BLaER1 (cell line): ENCODE measurements around the gene OOSP4B.
"Not testable (repeated sequence)": the region's sequence is repeated elsewhere in the genome, so short reads cannot be mapped to it uniquely, and the experiment has no call there.

Experiments used
- H3K27ac ChIP-seq: shearing (Covaris generic); formaldehyde crosslinking; 2 replicates; pipeline ENCODE4 v1.8.1; 2022
- H3K27me3 ChIP-seq: shearing (Covaris generic); formaldehyde crosslinking; 2 replicates; pipeline ENCODE4 v1.8.1; 2022
- H3K36me3 ChIP-seq: shearing (Covaris generic); formaldehyde crosslinking; 2 replicates; pipeline ENCODE4 v1.8.1; 2022
- H3K4me1 ChIP-seq: shearing (Covaris generic); formaldehyde crosslinking; 2 replicates; pipeline ENCODE4 v1.8.1; 2022
- H3K4me2 ChIP-seq: shearing (Covaris generic); formaldehyde crosslinking; 2 replicates; pipeline ENCODE4 v1.8.1; 2022
- H3K4me3 ChIP-seq: shearing (Covaris generic); formaldehyde crosslinking; 2 replicates; pipeline ENCODE4 v1.8.1; 2022
- H3K9ac ChIP-seq: shearing (Covaris generic); formaldehyde crosslinking; 2 replicates; pipeline ENCODE4 v1.8.1; 2022
- H3K9me3 ChIP-seq: shearing (Covaris generic); formaldehyde crosslinking; 2 replicates; pipeline ENCODE4 v1.8.1; 2022
- H4K20me1 ChIP-seq: shearing (Covaris generic); formaldehyde crosslinking; 2 replicates; pipeline ENCODE4 v1.8.1; 2022
- Cebpa-rat ChIP-seq: shearing (Covaris generic); IDR thresholded peaks from 2 replicates; pipeline ENCODE4 v1.8.1; 2022

The OOSP4B gene

DNA sequence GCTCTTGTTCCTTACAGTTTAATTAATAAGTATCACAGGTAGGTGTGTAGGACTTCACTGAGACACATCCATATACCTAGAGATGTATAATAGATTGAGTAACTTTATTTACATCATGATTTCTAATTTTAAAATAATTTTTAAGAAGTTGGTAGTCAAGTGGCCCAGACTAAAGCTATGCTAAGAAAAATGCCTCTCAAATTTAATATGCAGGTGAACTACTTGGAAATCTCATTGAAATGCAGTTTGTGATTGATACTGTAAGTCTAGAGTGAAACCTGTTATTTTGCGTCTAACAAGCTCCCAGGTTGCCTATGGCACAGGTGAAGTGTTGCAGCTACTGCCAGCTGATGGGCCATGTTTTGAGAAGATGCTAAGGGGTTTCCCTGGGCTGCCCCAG lies at the start of gene OOSP4B:
Gene OOSP4B, plus strand, starts transcription at position 301 of the 400 bp plus-strand sequence.
- Histone ChIP-seq H3K27me3 (no peaks in the 10 kb centered on the region), H3K4me1 (no peaks in the 10 kb centered on the region), H3K4me2 (no peak within 1 kb of the TSS), H4K20me1 (no peaks in the 10 kb centered on the region), H3K9me3 (peaks cover 7% of the 10 kb centered on the region), H3K27ac (no peak within 1 kb of the TSS), H3K4me3 (no peak within 1 kb of the TSS), H3K9ac (no peak within 1 kb of the TSS), H3K36me3 (no peaks in the 10 kb centered on the region)
- TF ChIP-seq Cebpa-rat, result no peak

DNA sequence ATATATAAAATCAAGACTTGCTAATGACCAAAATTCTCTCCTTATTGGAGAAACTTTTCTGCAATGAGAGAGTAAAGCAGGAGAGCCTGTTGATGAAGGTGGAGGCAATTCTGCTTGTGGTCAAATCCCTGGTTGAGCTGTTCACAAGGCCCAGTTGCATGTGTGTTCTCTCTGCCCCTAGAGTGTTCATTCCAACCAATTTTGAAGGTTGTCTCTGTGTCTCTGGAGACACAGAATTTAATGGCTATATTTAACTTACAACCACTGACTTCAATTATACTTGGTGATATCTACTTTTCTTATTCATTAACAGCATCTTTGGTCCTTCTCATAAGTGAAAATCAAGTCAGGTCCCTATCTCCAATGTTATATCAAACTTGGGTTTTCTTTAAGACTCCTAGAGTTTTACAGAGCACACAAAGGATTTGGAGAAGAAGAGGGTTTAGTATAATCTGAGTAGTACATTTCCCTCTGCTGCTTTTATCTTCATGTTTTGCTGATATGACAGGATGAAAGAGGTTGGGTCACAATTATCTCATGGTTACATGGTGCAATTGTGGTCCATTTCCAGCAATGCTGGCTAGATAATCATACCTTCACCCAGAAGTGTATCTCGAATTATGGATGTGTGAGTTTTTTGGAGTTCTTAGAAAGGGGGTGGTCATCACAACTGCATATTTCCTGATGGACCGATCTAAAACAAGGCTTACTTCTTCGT lies 49.1 kb upstream of the OOSP4B start:
- TF ChIP-seq Cebpa-rat, result no peak
- no peaks in the 10 kb centered on the region for H3K27me3 ChIP-seq
- no peaks in the 10 kb centered on the region for H3K9me3 ChIP-seq
- H3K9ac ChIP-seq, result no peak overlapping the region
- no peak overlapping the region for H3K4me3 ChIP-seq
- no peaks in the 10 kb centered on the region for H3K36me3 ChIP-seq
- H3K27ac ChIP-seq, result no peak overlapping the region
- H4K20me1 ChIP-seq, result no peaks in the 10 kb centered on the region
- H3K4me2 ChIP-seq, result no peak overlapping the region
- H3K4me1 ChIP-seq, result no peaks in the 10 kb centered on the region

DNA sequence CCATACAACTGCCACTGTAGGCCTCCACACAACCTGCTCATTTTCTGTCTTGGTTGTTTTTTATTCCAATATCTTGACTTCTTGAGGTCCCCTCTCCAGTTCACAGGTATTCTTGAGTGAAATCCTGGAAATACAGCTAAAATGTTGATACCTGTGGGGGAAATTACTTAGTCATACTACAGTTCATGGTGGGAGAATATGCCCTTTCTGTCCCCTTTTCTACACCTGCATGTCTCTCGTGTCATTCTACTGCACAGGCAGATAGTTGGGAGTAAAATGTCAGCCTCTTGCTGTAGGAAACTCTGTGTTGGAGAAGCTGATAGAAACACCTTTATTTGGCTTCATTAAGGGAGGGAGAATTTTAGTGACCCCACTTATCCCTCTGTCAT lies 48.6 kb upstream of the OOSP4B start:
- H3K27ac ChIP-seq, result no peak overlapping the region
- H3K4me2 ChIP-seq, result no peak overlapping the region
- no peak overlapping the region for H3K9ac ChIP-seq
- no peaks in the 10 kb centered on the region for H3K36me3 ChIP-seq
- no peak for TF ChIP-seq Cebpa-rat
- H3K4me1 ChIP-seq, result no peaks in the 10 kb centered on the region
- no peak overlapping the region for H3K4me3 ChIP-seq
- H3K9me3 ChIP-seq, result no peaks in the 10 kb centered on the region
- H4K20me1 ChIP-seq, result no peaks in the 10 kb centered on the region
- H3K27me3 ChIP-seq, result no peaks in the 10 kb centered on the region

DNA sequence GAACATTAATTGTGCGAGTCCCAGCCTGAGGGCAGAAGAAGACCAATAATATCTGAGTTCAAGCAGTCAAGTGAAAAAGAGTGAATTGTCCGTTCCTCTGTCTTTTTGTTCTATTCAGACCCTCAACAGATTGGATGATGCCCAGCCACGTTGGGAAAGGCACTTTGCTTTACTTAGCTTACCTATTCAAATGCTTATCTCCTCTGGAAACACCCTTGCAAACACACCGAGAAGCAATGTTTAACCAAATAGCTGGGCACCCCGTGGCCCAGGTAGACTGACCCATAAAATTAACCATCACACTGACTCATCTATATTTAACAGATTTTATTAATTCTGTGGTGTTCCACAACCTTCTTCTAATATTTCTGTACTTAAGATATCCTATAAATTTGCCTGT lies 43.9 kb upstream of the OOSP4B start:
- no peak overlapping the region for H3K4me2 ChIP-seq
- no peaks in the 10 kb centered on the region for H3K9me3 ChIP-seq
- H3K27me3 ChIP-seq, result no peaks in the 10 kb centered on the region
- H3K4me3 ChIP-seq, result no peak overlapping the region
- no peaks in the 10 kb centered on the region for H3K36me3 ChIP-seq
- no peak overlapping the region for H3K27ac ChIP-seq
- no peak for TF ChIP-seq Cebpa-rat
- H3K4me1 ChIP-seq, result no peaks in the 10 kb centered on the region
- no peak overlapping the region for H3K9ac ChIP-seq
- H4K20me1 ChIP-seq, result no peaks in the 10 kb centered on the region

DNA sequence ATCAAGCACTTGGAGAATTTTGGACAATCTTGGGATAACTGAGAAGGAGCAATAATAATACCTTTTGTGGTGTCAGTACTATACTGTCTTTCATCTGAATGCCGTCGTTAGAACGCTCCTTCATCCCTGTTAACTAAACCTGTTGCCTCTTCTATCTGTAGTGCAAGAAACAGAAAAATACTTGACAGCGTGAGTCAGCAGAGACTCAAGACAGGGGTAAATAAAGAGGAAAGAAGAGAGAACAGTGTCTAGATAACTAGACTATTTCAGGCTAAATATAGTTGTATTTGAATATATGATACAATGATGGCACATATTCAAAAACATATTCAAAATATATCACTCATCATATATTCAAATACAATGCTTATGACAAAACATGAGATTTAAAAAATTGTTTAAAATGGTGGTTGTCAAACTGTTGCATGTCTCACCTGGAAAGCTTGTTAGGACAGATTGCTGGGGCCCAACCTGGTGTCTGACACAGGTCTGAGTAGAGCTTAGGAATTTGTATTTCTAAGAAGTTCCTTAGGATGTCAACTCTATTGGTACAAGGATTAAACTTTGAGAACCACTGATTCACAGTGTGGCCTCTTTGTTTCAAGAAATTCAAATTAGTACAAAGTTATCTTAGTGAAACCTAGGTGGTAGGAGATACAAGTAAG lies 35.7 kb upstream of the OOSP4B start:
- H3K4me1 ChIP-seq, result no peaks in the 10 kb centered on the region
- no peak overlapping the region for H3K9ac ChIP-seq
- H3K4me2 ChIP-seq, result no peak overlapping the region
- no peaks in the 10 kb centered on the region for H3K9me3 ChIP-seq
- H3K27ac ChIP-seq, result no peak overlapping the region
- no peak overlapping the region for H3K4me3 ChIP-seq
- H4K20me1 ChIP-seq, result no peaks in the 10 kb centered on the region
- no peaks in the 10 kb centered on the region for H3K36me3 ChIP-seq
- H3K27me3 ChIP-seq, result no peaks in the 10 kb centered on the region
- TF ChIP-seq Cebpa-rat, result no peak

DNA sequence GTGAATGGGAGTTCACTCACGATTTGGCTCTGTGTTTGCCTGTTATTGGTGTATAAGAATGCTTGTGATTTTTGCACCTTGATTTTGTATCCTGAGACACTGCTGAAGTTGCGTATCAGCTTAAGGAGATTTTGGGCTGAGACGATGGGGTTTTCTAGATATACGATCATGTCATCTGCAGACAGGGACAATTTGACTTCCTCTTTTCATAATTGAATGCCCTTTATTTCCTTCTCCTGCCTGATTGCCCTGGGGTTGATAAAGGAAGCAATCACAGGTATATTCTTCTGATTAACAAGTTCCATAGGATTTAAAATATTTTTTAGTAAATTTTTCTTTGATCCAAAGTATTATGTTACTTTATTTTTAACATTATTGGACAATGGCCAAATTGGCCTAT lies 34.9 kb upstream of the OOSP4B start:
- H3K9ac ChIP-seq, H3K4me2 ChIP-seq: not testable (repeated sequence)

DNA sequence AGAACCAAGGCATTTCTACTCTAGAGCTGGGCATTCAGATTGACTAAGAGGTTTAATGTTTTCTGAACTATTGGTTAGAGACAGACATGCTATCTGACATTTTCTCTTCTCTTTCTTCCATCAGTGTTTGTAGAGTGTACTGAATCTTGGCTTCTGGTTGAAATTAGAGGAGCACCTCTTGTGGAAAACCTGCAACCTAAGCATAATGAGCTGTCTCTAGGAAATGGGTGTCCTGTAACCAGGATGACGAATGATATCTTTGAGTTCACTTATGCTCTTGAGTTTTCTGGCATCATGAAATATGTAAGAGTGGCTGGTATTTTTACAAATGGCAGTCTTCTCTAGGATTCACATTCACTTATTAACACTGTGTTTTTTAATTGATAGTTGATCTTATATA lies 33.8 kb upstream of the OOSP4B start:
- TF ChIP-seq Cebpa-rat, result no peak
- Histone ChIP-seq H3K9me3 (no peaks in the 10 kb centered on the region), H3K4me1 (no peaks in the 10 kb centered on the region), H3K4me2 (no peak overlapping the region), H3K27me3 (no peaks in the 10 kb centered on the region), H3K27ac (no peak overlapping the region), H3K9ac (no peak overlapping the region), H3K4me3 (no peak overlapping the region), H3K36me3 (no peaks in the 10 kb centered on the region), H4K20me1 (no peaks in the 10 kb centered on the region)

More for the DNA sequence above, 34.9 kb upstream of the OOSP4B start:
- not testable (repeated sequence) for H3K4me1 ChIP-seq, H3K27me3 ChIP-seq, H3K27ac ChIP-seq, H4K20me1 ChIP-seq, H3K9me3 ChIP-seq, H3K36me3 ChIP-seq, H3K4me3 ChIP-seq

DNA sequence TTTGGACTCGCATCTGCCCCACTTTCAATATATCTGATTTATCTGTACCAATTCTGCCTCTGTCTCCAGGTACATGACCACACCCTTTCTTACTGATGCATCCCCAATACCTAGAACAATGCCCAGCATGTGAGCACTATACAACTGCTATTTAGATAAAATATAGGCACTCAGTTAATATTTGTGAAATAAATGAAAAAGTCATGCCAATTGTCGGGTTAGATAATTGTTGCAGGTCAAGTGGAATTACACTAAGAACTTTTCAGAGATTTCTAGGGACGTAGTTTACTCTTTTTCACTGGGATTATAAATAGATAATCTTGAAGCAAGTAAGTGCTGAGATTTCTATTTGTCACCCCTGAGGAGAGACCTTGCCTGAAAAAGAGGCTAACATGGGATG lies 32.6 kb upstream of the OOSP4B start:
- Histone ChIP-seq H3K27me3 (no peaks in the 10 kb centered on the region), H3K4me1 (no peaks in the 10 kb centered on the region), H3K27ac (no peak overlapping the region), H4K20me1 (no peaks in the 10 kb centered on the region), H3K4me2 (no peak overlapping the region), H3K9me3 (no peaks in the 10 kb centered on the region), H3K36me3 (no peaks in the 10 kb centered on the region), H3K9ac (no peak overlapping the region), H3K4me3 (no peak overlapping the region)
- no peak for TF ChIP-seq Cebpa-rat

DNA sequence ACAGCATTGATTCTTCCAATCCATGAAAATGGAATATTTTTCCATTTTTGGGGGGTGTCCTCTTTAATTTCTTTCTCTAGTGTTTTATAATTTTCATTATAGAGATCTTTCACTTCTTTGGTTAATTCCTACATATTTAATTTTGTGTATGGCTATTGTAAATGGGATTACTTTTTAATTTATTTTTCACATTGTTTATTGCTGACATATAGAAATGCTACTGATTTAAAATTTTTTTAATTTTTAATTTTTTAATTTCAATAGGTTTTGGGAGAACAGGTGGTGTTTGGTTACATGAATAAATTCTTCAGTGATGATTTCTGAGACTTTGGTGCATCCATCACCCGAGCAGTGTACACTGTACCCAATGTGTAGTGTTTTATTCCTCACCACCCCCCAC lies 26.6 kb upstream of the OOSP4B start:
- no peak overlapping the region for H3K4me2 ChIP-seq
- no peaks in the 10 kb centered on the region for H3K27me3 ChIP-seq
- H3K27ac ChIP-seq, result no peak overlapping the region
- no peak for TF ChIP-seq Cebpa-rat
- H4K20me1 ChIP-seq, result no peaks in the 10 kb centered on the region
- no peak overlapping the region for H3K9ac ChIP-seq
- H3K4me3 ChIP-seq, result no peak overlapping the region
- H3K4me1 ChIP-seq, result peaks cover 4% of the 10 kb centered on the region; the same call in 1 of the 2 replicates
- peaks cover 27% of the 10 kb centered on the region for H3K9me3 ChIP-seq
- no peaks in the 10 kb centered on the region for H3K36me3 ChIP-seq

DNA sequence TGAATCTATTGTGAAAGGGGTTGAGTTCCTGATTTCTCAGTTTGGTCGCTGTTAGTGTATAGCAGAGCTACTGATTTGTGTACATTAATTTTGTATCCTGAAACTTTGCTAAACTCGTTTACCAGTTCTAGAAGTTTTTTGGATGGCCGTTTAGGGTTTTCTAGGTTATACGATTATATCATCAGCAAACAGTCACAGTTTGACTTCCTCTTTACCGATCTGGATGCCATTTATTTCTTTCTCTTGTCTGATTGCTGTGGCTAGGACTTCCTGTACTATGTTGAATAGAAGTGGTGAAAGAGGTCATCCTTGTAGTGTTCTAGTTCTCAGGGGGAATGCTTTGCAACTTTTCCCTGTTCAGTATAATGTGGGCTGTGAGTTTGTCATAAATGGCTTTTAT lies 24.6 kb upstream of the OOSP4B start:
- Histone ChIP-seq H3K4me3 (no peak overlapping the region), H3K27ac (no peak overlapping the region), H3K9ac (no peak overlapping the region), H4K20me1 (no peaks in the 10 kb centered on the region), H3K4me1 (peaks cover 4% of the 10 kb centered on the region; the same call in 1 of the 2 replicates), H3K27me3 (no peaks in the 10 kb centered on the region), H3K9me3 (peaks cover 27% of the 10 kb centered on the region), H3K36me3 (no peaks in the 10 kb centered on the region), H3K4me2 (0 out of 2 replicates have a peak overlapping the region, but pooled peaks have one; percentile 4)
- no peak for TF ChIP-seq Cebpa-rat
